Prostate gland (tissue), 2 donors: Measurements from ENCODE around the gene FBXW9.

Experiments used
- CTCF ChIP-seq, 4 experiments: fragments of 200-600 bp in 2 of 4; fragments of 450-650 bp in 2 of 4; sonication (generic) in 2 of 4; IDR thresholded peaks; 1 replicate in 3 of 4; 2 replicates in 1 of 4; pipeline ENCODE4 v1.5.1; 2016 to 2019; ENCODE audit warnings: antibody characterized with exemption in 4 of 4, mild to moderate bottlenecking in 2 of 4, moderate library complexity in 2 of 4
- POLR2AphosphoS5 ChIP-seq: sonication (generic); formaldehyde crosslinking; IDR thresholded peaks from one replicate; pipeline ENCODE4 v1.6.1; 2017; ENCODE audit warnings: antibody characterized with exemption

- no peak for TF ChIP-seq CTCF (IDR thresholded peaks at IDR 0.05)
- no peak for TF ChIP-seq POLR2AphosphoS5
Observed at GRCh38 chr19:12723381-12723640, 26.9 kb upstream of the FBXW9 start.
